Mesothelial cell of epicardium (in vitro differentiated cells): ENCODE measurements around the gene SMAP1. TPM values are rescaled to one million over a fixed set of nuclear protein-coding genes. Genes with fewer than 3 reads are reported as not detected.

ENCODE experiments used
- DNase-seq, 2 experiments: peaks; one replicate each; pipeline ENCODE4 v3.0.0; 2021; ENCODE audit warnings: low spot score in 2 of 2; ENCODE audit not compliant: unreplicated experiment in 2 of 2
- H3K27ac Mint-ChIP-seq: 2 replicates; pipeline ENCODE4 v1.8.0; 2021; ENCODE audit warnings: mixed read lengths
- H3K27me3 Mint-ChIP-seq: 2 replicates; pipeline ENCODE4 v1.8.0; 2021; ENCODE audit warnings: low read depth, mixed read lengths
- H3K36me3 Mint-ChIP-seq: 2 replicates; pipeline ENCODE4 v1.8.0; 2021; ENCODE audit warnings: mixed read lengths
- H3K4me1 Mint-ChIP-seq: 2 replicates; pipeline ENCODE4 v1.8.0; 2021; ENCODE audit warnings: mixed read lengths
- H3K4me3 Mint-ChIP-seq: 2 replicates; pipeline ENCODE4 v1.8.0; 2021; ENCODE audit warnings: mild to moderate bottlenecking, moderate library complexity, mixed read lengths
- H3K9me3 Mint-ChIP-seq: 2 replicates; pipeline ENCODE4 v1.8.0; 2021; ENCODE audit warnings: mixed read lengths
- CTCF ChIP-seq: fragments of 200-600 bp; sonication (generic); IDR thresholded peaks from one replicate; pipeline ENCODE4 v1.5.0; 2021; ENCODE audit warnings: antibody characterized with exemption; ENCODE audit not compliant: unreplicated experiment
- total RNA-seq: library from RNA; stranded (reverse); gene quantifications from 3 replicates; pipeline ENCODE4 v1.2.1, GENCODE V29; 2021

The SMAP1 gene
- total RNA-seq, 1 donor from 2014 or later, result 25.7 TPM

- Mint-ChIP-seq H3K4me3 (peak overlapping the region; percentile 79), H3K36me3 (no peaks in the 10 kb centered on the region), H3K9me3 (no peaks in the 10 kb centered on the region), H3K27me3 (peaks cover 2% of the 10 kb centered on the region), H3K4me1 (peaks cover 29% of the 10 kb centered on the region), H3K27ac (peak overlapping the region; percentile 89)
- TF ChIP-seq CTCF, result no peak
- DNase-seq, result no peak
Measured at GRCh38 chr6:70669133-70669532, 1.4 kb downstream of the SMAP1 start.

DNA sequence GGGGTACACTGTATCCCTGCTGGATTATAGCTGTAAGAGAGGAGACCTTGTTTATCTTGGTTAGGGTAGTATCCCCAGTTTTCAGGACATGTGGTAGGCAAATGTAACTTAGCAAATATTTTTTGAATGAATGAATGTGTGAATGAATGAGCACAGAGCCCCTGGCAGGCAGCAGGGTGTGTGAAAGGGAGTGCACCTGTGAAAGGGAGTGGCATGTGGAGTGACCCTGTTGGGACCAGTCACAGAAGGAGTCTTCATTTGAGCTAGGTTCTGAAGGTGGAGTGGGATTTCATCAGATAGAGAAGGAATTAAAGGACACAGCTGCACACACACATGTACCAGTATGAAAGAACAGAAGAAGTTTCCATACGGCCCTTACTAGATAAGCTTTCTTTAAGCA lies 4.9 kb downstream of the SMAP1 start:
- H3K36me3 Mint-ChIP-seq, result no peaks in the 10 kb centered on the region
- no peak for DNase-seq
- no peaks in the 10 kb centered on the region for H3K27me3 Mint-ChIP-seq
- H3K4me3 Mint-ChIP-seq, result no peak overlapping the region
- no peak overlapping the region for H3K27ac Mint-ChIP-seq
- H3K4me1 Mint-ChIP-seq, result peaks cover 20% of the 10 kb centered on the region
- no peak for TF ChIP-seq CTCF
- no peaks in the 10 kb centered on the region for H3K9me3 Mint-ChIP-seq

GRCh38 chr6:70673054-70673453 lies 5.4 kb downstream of the SMAP1 start:
- H3K9me3 Mint-ChIP-seq, result no peaks in the 10 kb centered on the region

DNA sequence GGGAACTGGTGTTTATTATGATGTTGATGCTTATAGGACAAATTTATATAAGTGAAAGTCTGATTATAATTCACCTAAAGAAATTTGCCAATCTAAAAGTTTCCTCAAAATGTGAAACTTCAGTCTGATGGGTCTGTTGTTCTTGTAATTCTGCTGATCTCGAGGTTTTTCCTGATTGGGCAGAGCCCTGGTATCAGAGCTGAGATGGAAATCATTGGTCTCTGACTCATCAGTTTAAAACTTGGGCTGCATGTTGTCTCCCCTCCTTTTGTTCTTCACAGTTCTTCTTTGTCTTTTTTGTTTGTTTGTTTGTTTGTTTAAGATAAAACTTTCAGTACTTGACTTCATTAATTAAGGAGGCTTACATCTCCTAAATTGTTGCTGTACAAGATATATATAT lies 5.9 kb downstream of the SMAP1 start:
- Mint-ChIP-seq H3K4me1 (peaks cover 18% of the 10 kb centered on the region), H3K27ac (no peak overlapping the region), H3K9me3 (no peaks in the 10 kb centered on the region)

More at GRCh38 chr6:70673054-70673453, 5.4 kb downstream of the SMAP1 start:
- Mint-ChIP-seq H3K36me3 (no peaks in the 10 kb centered on the region), H3K4me3 (no peak overlapping the region), H3K4me1 (peaks cover 20% of the 10 kb centered on the region), H3K27me3 (no peaks in the 10 kb centered on the region), H3K27ac (no peak overlapping the region)
- no peak for DNase-seq
- TF ChIP-seq CTCF, result no peak

GRCh38 chr6:70675822-70676221 lies 8.1 kb downstream of the SMAP1 start:
- Mint-ChIP-seq H3K4me3 (no peak overlapping the region), H3K9me3 (no peaks in the 10 kb centered on the region), H3K27me3 (no peaks in the 10 kb centered on the region), H3K36me3 (no peaks in the 10 kb centered on the region), H3K4me1 (peaks cover 3% of the 10 kb centered on the region), H3K27ac (no peak overlapping the region)
- no peak for TF ChIP-seq CTCF
- DNase-seq, result no peak

More for the DNA sequence above, 5.9 kb downstream of the SMAP1 start:
- Mint-ChIP-seq H3K4me3 (no peak overlapping the region), H3K36me3 (no peaks in the 10 kb centered on the region), H3K27me3 (no peaks in the 10 kb centered on the region)
- DNase-seq, result no peak
- no peak for TF ChIP-seq CTCF

- H3K9me3 Mint-ChIP-seq, result no peaks in the 10 kb centered on the region
- TF ChIP-seq CTCF, result no peak
- H3K27me3 Mint-ChIP-seq, result no peaks in the 10 kb centered on the region
- H3K4me3 Mint-ChIP-seq, result no peak overlapping the region
- no peaks in the 10 kb centered on the region for H3K36me3 Mint-ChIP-seq
- peaks cover 3% of the 10 kb centered on the region for H3K4me1 Mint-ChIP-seq
- DNase-seq, result no peak
- no peak overlapping the region for H3K27ac Mint-ChIP-seq
Measured at GRCh38 chr6:70676821-70677220, 9.1 kb downstream of the SMAP1 start.
